Measurements from ENCODE around the gene C1QL2. TPM values are rescaled to one million over a fixed set of nuclear protein-coding genes. Genes with fewer than 3 reads are reported as not detected.

The C1QL2 gene
- total RNA-seq, 1 donor from 2014 or later: not detected

GRCh38 chr2:119179202-119179601 is 20.7 kb upstream of the C1QL2 start:
- ATAC-seq: no peak

- ATAC-seq: no peak
These were observed 20.2 kb upstream of the C1QL2 start for GRCh38 chr2:119178776-119179175.

GRCh38 chr2:119177838-119178190 is 19.3 kb upstream of the C1QL2 start:
- no peak for ATAC-seq

- no peak for ATAC-seq
These were observed 18.8 kb upstream of the C1QL2 start for GRCh38 chr2:119177171-119177837.

- ATAC-seq: no peak
These were observed 17.0 kb upstream of the C1QL2 start for GRCh38 chr2:119175517-119175916.

GRCh38 chr2:119174993-119175347 is 16.4 kb upstream of the C1QL2 start:
- ATAC-seq: no peak

- peak; percentile 63 for ATAC-seq
These were observed 15.9 kb upstream of the C1QL2 start for GRCh38 chr2:119174216-119174992.

- no peak for ATAC-seq
These were observed 15.1 kb upstream of the C1QL2 start for GRCh38 chr2:119173556-119174060.

GRCh38 chr2:119170504-119170903 is 12.0 kb upstream of the C1QL2 start:
- ATAC-seq: no peak

- no peak for ATAC-seq
These were observed 11.2 kb upstream of the C1QL2 start for GRCh38 chr2:119169717-119170116.

GRCh38 chr2:119160361-119160990 is 1.9 kb upstream of the C1QL2 start:
- ATAC-seq: no peak

GRCh38 chr2:119157850-119158511 is 570 bp downstream of the C1QL2 start:
- no peak for ATAC-seq

- ATAC-seq: no peak
These were observed 1.4 kb downstream of the C1QL2 start for GRCh38 chr2:119156891-119157773.

GRCh38 chr2:119156105-119156890 is 2.3 kb downstream of the C1QL2 start:
- ATAC-seq: no peak

- ATAC-seq: no peak
These were observed 2.9 kb downstream of the C1QL2 start for GRCh38 chr2:119155633-119156032.

GRCh38 chr2:119154076-119154475 is 4.5 kb downstream of the C1QL2 start:
- no peak for ATAC-seq

- ATAC-seq: no peak
These were observed 8.9 kb downstream of the C1QL2 start for GRCh38 chr2:119149611-119150010.

- no peak for ATAC-seq
These were observed 10.5 kb downstream of the C1QL2 start for GRCh38 chr2:119147776-119148715.

- no peak for ATAC-seq
These were observed 13.7 kb downstream of the C1QL2 start for GRCh38 chr2:119144806-119145205.

- no peak for ATAC-seq
These were observed 15.7 kb downstream of the C1QL2 start for GRCh38 chr2:119142824-119143223.
